Skin of body (tissue), 2 donors: ENCODE data around the gene ZNRF1. TPM values are rescaled to one million over a fixed set of nuclear protein-coding genes. Genes with fewer than 3 reads are reported as not detected.

Experiments
- DNase-seq: peaks from one replicate; lab custom pipeline; 2025; lab: John Stamatoyannopoulos, UW
- total RNA-seq: library from RNA; depleted of rRNA; stranded (reverse); fragments of >200 nt; gene quantifications from one replicate; pipeline ENCODE4 v1.2.3, GENCODE V29; 2014

ZNRF1 gene
- total RNA-seq, 1 donor from 2014 or later, result 9.0 TPM

DNA sequence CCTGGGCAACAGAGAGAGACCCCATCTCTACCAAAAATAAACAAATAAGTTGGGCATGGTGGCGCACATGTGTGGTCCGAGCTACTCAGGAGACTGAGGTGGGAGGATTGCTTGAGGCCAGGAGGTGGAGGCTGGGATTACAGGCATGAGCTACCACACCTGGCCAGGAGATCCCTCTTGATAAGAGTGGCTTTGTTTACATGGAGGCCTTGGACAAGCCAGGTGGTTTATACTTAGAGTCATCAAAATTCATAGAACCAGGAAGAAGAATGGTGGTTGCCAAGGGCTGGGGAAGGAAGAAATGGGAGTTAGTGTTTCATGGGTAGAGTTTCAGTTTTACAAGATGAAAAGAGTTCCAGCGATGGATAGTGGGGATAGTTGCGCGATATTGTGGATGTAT is 140.7 kb downstream of the ZNRF1 start:
- DNase-seq, result no peak

- DNase-seq, result no peak
These were observed 145.1 kb downstream of the ZNRF1 start for GRCh38 chr16:75143941-75144340.

GRCh38 chr16:75147968-75148310 is 149.1 kb downstream of the ZNRF1 start:
- no peak for DNase-seq

GRCh38 chr16:75148311-75149195 is 149.7 kb downstream of the ZNRF1 start, which contains the start of gene ZFP1:
TSS of gene ZFP1 (plus strand) at chr16:75148524. CDS start at chr16:75152952, 4,428 bp downstream.
- DNase-seq, result peak; percentile 95

DNA sequence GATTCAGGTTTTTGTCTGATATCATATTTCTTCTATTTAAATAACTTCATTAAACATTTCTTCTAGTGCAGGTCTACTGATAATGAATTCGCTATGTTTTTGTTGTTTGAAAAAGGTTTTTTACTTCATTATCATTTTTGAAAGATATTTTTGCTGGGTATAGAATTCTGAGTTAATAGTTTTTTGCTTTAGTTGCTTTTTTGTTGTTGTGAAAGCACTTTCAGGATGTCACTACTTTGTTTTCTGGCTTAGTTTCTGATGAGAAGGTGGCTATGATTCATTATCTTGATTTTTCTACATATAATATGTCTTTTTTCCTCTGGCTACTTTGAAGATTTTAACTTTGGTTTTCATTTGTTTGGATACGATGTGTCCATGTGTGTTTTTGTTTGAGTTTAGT is 153.0 kb downstream of the ZNRF1 start:
- DNase-seq, result no peak

DNA sequence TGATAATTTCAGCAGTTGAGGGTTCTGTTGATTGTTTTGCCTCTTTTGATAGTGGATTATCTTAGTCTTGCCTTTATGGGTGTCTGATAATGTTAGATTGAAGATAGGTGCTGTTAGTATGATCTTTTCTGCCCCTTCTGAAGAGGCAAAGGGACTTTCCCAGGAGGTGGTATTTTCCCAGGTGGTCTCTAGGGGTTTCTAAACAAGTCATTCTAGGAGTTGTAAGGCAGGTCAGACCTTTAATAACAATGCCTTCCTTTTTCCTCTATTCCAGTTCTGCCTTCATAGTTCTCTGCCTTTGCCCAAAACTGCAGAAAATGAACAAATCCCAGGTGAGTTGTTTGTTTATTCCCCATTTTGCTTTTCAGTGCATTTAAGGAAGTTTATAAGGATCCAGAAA is 153.8 kb downstream of the ZNRF1 start:
- no peak for DNase-seq

GRCh38 chr16:75160386-75160785 is 161.6 kb downstream of the ZNRF1 start:
- no peak for DNase-seq

Other genes starting within 250 kb of the ZNRF1 start
- gene FA2H, start 224.2 kb upstream of the ZNRF1 start, total RNA-seq, result 5.9 TPM
- 36.9 TPM for gene WDR59, start 13.9 kb upstream of the ZNRF1 start, total RNA-seq
- 7.5 TPM for gene LDHD, start 117.8 kb downstream of the ZNRF1 start, total RNA-seq
- 15.3 TPM for gene ZFP1, start 149.5 kb downstream of the ZNRF1 start, total RNA-seq
- not detected for gene CTRB2, start 208.1 kb downstream of the ZNRF1 start, total RNA-seq
- not detected for gene CTRB1, start 220.0 kb downstream of the ZNRF1 start, total RNA-seq